ENCODE results near the gene ZCCHC9.
"Not testable (repeated sequence)": the region's sequence is repeated elsewhere in the genome, so short reads cannot be mapped to it uniquely, and the experiment has no call there.

The ZCCHC9 gene

DNA sequence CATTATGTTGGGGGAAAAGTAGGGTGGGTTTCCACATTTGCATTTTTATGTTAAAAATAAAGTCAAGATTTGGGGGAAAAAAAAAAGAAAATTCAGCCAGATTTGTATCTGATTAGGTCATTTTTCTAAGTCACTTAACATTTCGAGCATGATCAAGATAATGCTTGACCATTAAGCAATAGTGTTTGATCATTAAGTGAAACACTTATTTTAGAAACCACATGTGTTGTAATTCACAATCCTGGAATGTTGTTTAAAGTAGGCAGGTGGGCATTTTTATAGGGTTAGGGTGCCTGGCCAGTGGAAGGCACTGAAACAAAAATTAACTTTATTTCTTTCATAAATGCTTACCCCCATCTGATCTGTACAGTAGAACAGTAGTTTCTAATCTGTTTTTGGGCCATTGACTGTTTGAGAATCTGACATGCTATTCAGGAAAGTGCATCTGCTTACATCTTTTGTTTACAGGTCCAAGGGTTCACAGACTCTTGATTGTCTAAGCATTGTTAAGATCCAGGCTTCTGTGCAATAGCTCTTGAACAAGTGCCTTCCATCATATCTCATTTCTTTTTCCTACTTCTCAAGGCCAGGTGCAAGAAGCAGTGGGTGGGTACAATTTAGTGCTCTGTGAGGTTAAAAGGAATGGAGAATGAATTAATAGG is 9.1 kb downstream of the ZCCHC9 start:
- no peak for DNase-seq

DNA sequence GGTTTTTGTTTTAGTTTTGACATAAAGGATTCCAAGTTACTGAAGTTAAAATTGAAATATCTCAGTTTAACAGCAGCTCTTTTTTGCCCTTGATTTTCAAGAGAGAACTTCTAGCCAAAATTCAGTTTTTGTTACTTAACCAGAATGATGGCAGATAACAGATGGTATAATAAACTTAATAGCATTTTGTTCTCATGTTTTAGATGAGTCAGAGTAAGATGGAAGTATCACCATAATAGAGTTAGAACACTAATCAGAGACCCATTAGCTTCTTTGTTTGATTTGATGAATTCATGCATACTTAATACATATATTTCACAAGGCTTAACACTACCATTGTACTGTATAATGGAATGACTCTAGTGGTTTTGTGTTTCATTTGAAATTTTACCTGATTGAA is 11.9 kb downstream of the ZCCHC9 start:
- DNase-seq = no peak

DNA sequence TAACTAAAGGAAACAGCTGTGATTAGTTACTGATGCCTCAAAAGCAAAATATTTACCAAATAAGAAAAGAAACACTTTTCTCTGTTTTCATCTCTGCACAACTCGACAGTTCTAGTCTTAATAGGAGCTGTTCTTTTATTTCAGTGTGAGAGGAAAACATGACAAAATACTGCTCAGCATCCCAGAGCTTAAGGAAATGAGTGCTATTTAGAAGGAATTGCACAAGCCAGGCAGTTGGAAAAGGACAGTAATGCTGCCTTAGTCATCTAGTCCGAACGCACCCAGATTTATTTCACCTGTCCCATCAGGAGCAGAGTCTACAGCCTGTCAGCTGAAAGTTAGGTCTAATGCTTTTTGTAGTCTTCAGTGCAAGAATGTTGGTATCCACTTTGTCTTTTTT is 12.3 kb downstream of the ZCCHC9 start:
- DNase-seq = no peak

DNA sequence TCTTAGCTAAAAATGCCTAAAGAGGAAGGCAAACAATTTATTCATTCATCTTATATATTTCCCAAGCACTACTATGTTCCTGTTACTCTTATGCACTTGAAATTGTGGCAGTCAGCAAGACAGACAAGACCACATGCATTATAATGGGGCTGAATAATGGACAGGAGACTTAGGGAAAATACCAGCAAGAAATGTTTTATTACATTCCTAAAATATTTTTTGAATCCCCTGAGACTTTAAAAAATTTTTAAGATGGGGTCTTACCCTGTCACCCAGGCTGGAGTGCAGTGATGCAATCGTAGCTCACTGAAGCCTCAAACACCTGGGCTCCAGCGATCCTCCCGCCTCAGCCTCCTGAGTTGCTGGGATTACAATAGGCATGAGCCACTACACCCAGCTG is 13.2 kb downstream of the ZCCHC9 start:
- no peak for DNase-seq

DNA sequence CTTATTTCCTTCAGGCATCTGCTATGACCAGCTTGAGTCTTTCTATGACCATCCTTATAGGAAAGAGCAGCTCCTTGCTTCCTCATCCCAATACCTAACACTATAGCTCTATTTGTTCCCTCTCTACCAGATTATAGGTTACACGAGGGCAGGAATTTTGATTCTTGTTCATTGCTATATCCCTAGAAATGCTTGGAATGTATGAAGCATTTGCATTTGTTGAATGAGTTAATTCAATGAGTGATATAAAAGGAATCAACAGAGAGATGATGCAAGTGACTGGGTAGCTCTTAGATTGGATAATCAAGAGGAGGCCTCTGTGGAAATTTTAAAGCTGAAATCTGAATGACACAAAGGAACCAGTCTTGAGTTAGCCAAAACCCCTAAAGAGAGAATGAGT is 13.9 kb downstream of the ZCCHC9 start:
- DNase-seq = peak in 1 of 2 experiments; percentile 10

DNA sequence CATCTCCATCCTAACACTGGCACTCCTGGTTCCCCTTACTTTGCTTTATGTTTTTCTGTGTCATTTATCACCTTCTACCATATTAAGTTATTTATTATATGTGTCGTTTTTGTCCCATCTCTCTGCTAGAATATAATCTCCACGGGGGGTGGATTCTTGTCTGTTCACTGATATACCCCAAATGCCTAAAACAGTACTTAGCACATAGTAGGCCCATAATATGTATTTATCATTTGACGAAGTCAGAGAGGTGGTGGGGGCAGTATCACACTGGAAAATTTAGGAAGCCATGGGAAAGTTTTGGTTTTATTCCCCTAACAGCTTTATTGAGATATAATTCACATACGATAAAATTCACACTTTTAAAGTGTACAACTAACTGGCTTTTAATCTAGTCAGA is 14.4 kb downstream of the ZCCHC9 start:
- DNase-seq = no peak

DNA sequence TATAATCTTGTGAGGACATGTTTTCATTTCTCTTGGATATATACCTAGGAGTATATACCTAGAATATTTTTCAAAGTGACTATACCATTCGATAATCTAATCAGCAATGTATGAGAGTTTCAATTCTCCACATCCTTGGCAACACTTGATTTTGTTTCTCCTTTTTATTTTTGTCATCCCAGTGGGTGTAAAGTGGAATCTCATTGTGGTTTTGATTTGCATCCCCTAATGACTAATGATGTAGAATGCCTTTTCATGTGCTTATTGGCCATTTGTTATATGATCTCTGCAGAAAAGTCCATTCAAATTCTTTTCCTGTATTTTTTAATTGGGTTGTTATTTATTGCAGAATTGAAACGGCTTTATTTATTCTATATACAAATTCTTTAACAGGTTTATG is 15.2 kb downstream of the ZCCHC9 start:
- DNase-seq = no peak

DNA sequence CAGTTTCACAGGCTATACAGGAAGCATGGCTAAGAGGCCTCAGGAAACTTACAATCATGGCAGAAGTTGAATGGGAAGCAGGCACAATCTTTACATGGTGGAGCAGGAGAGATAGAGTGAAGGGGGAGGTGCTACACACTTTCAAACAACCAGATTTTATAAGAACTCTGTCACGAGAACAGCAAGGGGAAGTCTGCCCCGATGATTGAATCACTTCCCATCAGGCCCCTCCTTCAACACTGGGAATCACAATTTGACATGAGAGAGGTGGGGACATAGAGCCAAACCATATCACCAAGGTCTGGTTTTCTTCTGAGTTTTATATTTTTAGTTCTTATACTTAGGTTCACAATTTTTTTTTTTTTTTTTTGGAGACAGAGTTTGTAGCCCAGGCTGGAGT is 16.1 kb downstream of the ZCCHC9 start:
- no peak for DNase-seq

DNA sequence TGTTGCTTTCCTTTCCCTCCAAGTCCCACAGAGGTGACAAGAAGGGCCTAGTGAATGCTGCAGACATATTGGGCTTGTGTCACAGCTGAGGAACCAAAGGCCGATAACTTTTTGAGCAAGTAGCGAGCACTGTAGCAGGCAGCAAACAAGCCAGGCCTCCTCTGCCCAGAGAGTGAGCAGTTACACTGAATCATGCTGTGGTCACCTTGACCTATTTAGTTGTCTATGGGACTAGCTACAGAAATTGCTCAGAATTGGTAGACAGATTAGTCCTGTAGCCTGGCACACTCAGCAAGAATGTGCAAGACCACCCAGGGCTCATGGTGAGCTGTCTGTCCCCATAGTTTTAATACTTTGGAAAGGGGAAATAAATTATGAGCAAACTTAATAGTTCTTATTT is 25.2 kb downstream of the ZCCHC9 start:
- no peak for DNase-seq

DNA sequence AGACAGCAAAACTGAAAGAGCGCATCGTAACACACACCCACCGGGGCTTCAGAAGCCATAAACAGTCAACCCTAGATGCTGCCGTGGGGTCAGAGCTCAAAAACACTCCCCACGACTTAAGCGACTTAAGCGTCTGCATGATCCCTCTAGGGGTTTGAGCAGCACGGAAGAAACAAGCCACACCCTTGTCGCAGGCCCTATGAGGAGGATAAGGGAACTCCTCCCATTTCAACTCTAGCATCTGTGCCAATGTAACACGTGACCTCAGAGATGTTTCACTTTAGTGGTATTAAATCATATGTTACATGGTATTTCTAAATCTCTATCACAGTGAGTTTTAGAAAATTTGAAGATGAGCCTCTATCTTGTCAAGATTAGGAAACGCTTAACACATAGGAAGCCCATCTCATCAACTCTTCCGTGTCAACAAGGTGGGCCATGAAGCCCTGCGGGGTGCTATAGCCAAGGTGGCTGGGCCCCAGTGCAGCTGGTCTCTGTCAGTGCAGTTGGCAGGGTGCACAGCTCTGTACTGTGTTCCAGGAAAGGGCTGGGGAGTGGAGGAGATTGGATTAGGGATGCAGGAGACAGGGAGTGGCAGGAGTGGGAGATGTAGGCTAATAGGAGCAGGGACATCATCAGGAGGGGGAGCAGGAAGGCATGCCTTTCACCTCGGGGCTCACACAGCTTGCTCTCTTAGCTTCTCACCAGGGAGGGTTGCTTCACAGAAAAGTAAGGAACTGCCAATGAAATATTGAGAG is 33.1 kb downstream of the ZCCHC9 start:
- no peak for DNase-seq

DNA sequence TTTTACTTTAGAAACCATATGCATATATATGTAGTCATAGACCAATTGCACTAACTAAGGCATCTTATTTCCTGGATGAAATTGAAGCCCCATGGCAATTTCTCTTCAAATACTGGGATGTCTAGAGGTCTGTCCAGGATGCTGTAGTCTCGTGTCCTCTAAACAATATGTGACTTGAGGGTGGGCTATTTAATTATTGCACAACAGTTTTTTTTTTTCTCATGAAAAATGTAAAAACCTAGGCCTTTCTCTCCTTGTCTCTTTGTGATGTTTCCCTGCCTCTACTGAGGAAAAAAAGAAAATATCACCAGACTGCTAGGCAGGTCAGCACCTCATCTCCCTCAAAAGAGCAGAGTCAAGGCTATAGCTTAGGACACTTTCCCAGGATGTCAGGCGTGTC is 34.6 kb downstream of the ZCCHC9 start:
- no peak for DNase-seq

DNA sequence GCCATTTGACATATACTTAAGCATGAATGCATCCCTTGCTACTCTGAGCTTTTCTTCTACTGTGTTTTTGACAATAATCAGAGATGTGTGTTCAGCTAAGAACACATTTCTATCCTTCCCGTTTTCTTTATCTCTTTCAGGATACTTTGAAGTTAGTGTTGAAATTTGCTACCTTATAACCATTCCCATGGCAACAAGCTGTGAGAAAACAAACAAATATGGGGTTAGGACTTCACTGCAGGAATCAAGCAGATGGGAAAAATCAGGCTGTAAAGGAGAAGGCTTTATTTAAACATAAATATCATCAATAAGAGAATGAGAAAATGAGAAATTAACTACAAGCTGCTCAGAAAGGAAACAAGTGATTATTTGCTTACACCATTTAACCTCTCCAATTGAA is 35.2 kb downstream of the ZCCHC9 start:
- no peak for DNase-seq

DNA sequence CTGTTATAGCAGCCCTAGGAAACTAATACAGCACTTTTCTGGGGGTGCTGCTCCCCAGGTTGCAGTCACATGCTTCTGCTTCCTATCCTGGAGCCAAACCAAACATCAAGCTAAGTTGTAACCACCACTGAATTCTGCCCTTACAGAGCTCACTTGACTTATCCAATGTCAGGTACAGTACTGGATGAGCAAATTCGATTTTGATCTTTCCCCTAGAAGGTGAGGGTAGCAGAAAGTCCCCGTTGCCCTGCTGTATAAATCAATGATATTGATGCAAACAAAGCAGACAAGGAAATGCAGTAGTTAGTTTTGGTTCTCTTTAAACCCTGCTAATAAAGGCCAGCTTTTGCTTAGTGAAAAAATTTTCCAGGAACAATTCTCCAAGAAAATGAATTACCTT is 36.4 kb downstream of the ZCCHC9 start:
- DNase-seq = no peak

DNA sequence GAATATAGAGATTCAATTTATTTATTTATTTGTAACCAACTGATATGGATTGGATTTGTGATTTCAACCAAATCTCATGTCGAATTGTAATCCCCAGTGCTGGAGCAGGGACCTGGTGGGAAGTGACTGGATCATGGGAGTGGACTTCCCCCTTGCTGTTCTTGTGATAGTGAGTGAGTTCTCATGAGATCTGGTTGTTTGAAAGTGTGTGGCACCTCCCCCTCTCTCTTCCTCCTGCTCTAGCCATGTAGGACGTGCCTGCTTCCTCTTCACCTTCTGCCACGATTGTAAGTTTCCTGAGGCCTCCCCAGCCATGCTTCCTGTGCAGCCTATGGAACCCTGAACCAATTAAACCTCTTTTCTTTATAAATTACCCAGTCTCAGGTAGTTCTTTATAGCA is 36.8 kb downstream of the ZCCHC9 start:
- DNase-seq = not testable (repeated sequence)

DNA sequence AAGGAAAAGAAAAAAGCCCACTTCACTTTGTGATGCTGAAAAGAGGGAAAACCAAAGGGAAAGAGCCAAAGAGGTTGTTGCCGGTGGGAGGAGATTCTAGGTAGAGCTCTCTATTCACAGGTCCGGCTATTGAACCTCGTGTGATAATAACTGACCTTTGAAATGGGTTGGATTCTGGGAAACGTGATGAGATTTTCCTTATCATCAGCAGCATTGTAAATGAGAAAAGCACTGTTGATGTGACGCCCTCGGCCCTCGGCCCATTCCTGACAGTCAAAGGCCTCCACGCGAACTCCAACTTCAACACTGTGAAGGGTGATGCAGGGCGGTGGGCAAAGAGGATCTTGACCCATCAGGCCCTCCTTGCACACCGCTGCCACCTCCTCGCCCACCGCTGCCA is 43.3 kb downstream of the ZCCHC9 start:
- no peak for DNase-seq

DNA sequence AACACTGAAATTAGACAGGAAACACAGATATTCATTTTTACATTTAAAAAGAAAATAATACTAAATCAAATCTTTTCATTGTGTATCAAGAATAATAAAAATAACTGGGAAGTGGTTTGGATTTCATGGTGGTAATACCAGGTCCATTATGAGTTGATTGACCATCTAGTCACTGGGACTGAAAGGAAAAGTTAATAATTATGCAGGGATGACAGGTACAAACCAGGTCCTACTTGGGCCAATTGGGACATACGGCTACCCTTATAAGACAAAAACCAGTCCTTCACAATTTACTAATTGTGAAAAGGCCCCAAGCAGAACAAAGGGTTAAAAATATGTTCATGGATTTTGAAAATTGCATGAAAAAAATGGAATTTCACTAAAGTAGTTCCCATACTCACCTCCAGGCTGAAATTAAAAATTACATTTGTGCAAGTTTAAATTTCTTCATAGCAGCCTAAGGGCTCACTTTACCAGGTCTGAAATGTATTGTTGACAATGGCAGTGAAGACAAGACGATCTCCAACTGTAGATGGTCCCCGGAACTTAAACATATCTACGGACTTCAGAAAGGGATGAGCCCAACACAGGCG is 44.1 kb downstream of the ZCCHC9 start:
- DNase-seq = no peak

DNA sequence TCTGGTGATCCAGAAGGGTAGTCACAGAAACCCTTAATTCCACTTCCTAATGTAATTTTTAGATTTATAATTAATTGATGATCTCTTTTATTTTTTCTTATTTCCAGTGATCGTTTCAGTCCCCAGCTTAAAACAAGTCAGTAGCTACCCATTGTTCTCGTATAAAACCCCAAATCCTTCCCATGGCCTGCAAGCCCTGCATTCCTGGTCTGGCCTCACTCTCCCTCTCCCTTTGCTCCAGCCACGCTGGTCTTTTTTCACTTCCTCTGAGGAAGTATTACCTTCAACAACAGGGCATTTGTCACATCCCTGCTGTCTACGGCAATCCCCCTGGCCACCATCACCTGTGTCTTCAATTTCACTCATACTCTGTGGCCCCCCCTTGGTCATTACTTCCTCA is 47.8 kb downstream of the ZCCHC9 start:
- DNase-seq = no peak

DNA sequence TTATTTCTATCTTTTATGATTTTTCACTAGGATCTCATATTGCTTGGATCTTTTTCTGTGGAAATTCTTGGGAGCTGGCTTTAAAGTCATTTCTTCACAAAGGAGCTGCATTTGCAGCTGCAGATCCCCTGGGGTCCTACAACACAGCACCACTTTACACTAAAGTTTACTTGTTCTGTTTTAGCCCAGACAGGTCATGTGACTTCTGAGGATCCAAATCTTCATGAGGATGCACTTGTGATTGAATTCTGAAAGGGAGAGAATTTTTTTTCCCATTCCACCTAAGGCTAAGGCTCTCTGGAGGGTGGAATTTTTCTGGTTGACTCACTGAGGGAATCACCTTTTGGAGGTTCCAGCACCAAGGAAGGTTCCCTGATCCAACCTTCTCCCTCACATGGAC is 49.1 kb downstream of the ZCCHC9 start:
- no peak for DNase-seq

DNA sequence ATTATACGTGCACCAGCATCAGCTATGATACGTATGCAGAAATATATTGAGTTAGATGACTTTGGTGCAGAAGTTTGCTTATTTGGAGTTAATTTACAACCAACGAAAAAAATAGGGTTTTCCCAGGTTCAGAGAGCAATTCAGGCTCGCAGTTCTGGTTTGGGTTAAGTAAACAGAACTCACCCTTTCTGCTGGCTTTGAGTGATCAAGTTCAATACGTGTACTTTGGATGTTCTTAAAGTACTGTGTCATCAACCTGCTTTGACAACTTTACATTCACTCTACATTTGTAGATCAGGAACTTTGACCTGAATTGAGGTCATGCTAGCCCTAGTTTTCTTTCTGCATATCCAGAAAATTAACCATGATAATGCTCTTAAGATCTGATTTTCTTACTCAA is 51.8 kb downstream of the ZCCHC9 start:
- no peak for DNase-seq

DNA sequence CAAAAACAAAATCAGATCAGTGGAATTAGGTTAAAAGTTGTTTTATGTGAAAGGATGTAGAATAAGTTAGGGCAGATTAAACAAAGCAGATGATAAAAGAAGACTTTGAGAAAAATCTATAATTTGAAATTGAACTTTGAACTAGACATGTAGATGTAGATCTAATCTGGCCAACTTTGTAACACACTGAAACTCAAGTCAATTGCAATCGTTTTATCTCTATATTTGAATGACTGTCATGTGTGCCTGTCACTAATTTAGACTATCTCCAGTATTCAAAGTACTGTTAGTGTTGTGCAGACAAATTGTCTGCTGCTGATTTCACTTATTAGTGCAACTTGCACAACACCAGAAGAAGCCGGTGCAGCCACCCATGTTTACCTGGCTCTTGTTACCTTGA is 52.7 kb downstream of the ZCCHC9 start:
- no peak for DNase-seq

DNA sequence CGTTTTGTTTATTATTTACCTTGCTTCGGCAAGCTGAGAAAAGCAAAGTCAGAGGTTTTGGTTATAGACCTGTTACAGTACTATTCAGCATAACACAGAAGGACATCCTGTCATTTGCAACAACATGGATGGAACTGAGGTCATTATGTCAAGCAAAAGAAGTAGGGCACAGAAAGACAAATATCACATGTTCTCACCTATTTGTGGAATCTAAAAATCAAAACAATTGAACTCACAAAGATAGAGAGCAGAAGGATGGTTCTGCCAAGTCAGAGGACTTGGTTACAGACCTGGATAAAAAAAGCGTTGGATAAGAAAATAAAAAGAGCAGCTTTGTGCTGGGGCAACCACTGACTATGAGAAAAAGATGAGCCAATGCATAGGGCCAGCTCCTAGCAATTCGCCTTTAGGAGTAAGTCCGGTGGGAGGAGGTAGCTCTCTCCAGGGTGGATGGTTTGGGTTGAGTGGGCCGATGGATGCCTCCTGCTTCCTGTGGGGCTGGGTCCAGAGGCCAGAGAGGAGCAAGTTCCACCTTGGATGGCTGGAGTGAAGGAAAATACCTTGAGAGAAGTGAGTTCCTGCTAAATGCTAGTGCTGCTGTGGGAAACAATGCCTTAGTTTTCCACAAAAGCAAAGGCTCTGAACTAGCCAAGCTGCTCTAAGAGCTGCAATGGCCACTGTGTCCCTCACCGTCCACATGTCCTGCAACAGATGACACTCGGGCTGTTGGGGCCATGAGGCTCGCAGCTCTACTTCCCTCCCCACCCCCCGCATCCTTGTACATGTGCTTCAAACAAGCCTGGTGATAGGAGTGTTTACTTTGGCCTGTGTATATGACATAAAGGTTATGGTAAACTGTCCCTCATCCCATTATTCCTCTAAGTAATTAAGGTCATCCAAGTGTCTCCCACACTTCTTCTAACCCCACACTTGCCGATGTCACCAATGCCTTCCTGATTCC is 54.2 kb downstream of the ZCCHC9 start:
- no peak for DNase-seq

DNA sequence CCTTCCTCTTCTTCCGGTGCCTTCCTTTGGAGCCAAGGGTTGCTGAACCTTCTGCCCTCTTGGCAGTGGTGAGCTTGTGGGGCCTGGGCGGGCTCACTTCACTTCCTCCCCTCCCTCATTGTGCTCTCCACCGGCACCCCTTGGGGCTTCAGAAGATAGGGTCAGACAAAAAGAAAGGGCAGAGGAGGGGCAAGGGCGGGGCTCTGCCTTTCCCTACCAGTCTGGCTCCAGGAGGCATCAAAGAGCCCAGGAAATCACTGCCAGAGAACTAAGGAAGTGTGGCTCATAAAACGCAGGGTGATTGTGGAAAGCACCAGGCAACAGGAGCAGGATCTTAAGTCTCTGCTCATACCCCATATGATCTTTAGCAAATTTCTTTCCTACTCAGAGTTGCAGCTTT is 57.7 kb downstream of the ZCCHC9 start:
- DNase-seq = no peak

DNA sequence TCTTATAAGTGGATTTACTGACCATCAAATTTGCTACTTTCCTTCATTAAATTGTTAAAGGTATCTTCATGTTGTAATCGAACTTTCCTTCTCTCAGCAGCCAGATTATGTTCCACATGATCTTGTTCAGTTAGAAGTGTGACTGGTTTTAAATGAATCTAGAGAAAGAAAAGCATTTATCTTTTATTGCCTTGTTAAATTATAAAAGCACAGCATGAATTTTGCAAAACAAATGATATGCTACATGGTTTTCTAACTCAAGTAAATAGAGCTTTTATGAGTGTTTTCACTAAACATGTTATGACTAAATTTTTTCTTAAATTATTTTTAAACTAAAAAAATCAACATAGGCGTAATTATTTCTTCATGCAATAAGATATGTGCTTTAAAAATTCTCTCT is 58.5 kb downstream of the ZCCHC9 start:
- no peak for DNase-seq

Measured in SW 1271 (cell line).